ENCODE measurements around the gene GID4. TPM values are rescaled to one million over a fixed set of nuclear protein-coding genes. Genes with fewer than 3 reads are reported as not detected.

The GID4 gene
- total RNA-seq, 4 donors from 2014 or later: 9.8 to 20.2 (median 10.5) TPM

DNA sequence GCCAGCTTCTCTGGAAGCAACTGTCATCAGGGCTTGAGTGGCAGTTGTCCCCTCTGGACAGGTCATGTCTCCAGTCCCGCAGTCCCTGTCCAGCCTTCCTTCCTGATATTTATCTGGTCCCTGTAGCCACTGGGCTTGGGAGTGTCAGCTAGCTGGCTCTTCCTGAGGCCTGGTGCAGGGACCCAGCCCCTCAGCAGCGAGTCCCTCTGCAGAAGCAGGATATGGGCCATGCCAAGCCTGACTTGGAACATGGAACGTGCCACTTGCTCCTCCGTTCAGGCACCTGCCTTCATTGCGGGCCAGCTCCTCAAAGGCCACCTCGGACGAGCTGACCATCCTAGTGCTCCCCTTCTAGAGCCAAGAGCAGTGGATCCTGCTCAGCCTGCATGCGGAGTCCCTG lies 40.3 kb upstream of the GID4 start:
- no peak for DNase-seq (ENCODE audit: low spot score)
- ATAC-seq (ENCODE audit: low FRiP score): no peak
- TF ChIP-seq, protein P1, sequence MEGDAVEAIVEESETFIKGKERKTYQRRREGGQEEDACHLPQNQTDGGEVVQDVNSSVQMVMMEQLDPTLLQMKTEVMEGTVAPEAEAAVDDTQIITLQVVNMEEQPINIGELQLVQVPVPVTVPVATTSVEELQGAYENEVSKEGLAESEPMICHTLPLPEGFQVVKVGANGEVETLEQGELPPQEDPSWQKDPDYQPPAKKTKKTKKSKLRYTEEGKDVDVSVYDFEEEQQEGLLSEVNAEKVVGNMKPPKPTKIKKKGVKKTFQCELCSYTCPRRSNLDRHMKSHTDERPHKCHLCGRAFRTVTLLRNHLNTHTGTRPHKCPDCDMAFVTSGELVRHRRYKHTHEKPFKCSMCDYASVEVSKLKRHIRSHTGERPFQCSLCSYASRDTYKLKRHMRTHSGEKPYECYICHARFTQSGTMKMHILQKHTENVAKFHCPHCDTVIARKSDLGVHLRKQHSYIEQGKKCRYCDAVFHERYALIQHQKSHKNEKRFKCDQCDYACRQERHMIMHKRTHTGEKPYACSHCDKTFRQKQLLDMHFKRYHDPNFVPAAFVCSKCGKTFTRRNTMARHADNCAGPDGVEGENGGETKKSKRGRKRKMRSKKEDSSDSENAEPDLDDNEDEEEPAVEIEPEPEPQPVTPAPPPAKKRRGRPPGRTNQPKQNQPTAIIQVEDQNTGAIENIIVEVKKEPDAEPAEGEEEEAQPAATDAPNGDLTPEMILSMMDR (IDR thresholded peaks at IDR 0.05): no peak

DNA sequence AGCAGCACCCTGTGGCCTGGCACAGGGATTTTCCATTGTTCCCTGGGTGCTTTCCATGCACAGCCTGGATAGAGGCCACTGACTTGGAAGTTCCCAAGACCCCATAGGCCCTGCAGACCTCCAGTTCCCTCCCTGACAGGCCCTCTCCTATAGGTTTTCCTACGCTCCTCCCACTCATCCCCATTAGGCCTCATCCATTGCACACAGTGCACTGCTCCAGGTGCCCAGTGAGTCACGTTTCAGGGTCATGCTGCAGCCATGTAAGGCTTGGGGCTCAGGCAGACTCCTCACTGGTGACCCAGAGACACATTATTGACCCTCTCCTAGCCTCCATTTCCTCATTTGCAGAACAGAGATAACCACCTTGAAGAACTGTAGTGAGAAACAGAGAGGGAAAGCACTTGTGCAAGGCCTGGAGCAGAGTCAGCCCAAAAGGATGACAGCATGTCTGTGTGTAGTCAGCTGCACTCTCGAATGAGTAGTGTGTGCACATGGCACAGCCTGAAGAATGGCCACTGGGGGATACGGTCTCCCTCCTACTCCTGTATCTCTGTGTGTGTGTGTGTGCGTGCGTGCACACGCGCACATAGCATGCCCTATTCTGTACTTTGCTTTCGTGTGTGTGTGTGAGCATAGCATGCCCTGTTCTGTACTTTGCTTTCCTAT lies 39.7 kb upstream of the GID4 start:
- ATAC-seq (ENCODE audit: low FRiP score) (no peak), DNase-seq (ENCODE audit: low spot score) (no peak)
- TF ChIP-seq, protein P1 (IDR thresholded peaks at IDR 0.05): no peak

DNA sequence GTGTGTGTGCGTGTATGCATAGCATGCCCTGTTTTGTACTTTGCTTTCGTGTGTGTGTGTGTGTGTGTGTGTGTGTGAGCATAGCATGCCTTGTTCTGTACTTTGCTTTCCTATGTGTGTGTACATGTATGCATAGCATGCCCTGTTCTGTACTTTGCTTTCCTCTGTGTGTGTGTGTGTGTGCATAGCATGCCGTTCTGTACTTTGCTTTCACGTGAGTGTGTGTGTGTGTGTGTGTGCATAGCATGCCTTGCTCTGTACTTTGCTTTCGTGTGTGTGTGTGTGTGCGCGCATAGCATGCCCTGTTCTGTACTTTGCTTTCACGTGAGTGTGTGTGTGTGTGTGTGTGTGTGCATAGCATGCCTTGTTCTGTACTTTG lies 39.2 kb upstream of the GID4 start:
- TF ChIP-seq, protein P1 (IDR thresholded peaks at IDR 0.05): no peak
- no peak for ATAC-seq (ENCODE audit: low FRiP score)

DNA sequence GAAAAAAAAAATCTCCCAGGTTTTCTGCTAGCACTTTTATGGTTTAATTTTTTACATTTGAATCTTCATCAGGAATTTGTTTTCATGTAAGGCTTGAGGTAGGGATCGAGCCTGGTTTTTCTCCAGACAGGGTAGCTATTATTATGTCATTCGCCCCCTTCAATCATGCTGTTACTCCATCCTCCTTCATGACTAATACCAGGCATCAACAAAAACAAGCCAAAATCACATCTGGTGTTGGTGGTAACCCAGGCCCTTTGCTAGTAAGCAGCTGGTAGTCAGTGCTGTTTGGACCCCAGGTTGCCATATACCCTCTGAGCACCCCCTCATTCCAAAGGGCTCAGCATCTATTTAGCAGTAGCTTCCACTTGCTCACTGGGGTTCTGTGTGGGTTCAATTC lies 37.0 kb upstream of the GID4 start:
- TF ChIP-seq, protein P1 (IDR thresholded peaks at IDR 0.05): no peak
- no peak for ATAC-seq (ENCODE audit: low FRiP score)

More for the DNA sequence above, 39.2 kb upstream of the GID4 start:
- DNase-seq (ENCODE audit: low spot score): no peak

DNA sequence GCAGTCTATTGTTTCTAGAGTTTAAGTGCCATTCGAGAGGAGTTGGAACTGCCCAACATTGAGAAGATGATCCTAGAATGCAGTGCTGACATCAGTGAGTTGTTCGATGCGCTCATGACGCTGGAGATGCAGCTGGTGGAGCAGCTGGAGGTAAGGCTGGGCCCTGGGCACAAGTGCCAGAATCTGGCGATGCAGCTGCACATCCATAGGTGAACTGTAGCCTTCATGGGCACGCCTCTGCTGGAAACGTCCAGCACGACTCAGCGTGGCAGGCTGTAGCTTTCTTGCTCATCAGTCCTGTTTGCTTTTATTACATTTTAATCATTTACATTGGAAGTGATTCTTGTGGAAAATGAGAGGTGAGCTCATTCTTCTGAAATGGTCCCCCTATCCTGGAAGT lies 34.9 kb upstream of the GID4 start:
- DNase-seq (ENCODE audit: low spot score) (no peak), ATAC-seq (ENCODE audit: low FRiP score) (no peak)
- TF ChIP-seq, protein P1 (IDR thresholded peaks at IDR 0.05): no peak

More for the DNA sequence above, 37.0 kb upstream of the GID4 start:
- DNase-seq (ENCODE audit: low spot score): no peak

DNA sequence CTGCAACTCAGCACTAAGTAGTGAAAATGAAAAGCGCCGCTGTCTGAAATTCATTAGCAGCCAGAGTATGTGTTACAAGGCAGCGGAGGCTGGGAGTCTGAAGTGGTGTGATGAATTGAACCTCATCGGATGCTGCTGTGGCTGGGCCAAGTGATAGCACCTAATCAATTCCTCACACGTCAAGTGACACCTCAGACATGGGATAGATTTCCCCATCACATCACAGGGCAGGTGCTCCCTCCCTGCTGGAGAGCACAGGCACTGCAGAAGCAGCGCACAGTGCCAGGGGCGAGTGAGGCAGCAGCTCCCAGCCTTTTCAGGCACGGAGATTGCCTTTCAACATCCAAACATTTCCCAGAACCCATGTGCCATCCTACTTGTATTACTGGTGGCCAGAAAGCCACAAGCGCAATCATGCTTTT lies 34.3 kb upstream of the GID4 start:
- no peak for ATAC-seq (ENCODE audit: low FRiP score)
- TF ChIP-seq, protein P1 (IDR thresholded peaks at IDR 0.05): no peak
- DNase-seq (ENCODE audit: low spot score): no peak

DNA sequence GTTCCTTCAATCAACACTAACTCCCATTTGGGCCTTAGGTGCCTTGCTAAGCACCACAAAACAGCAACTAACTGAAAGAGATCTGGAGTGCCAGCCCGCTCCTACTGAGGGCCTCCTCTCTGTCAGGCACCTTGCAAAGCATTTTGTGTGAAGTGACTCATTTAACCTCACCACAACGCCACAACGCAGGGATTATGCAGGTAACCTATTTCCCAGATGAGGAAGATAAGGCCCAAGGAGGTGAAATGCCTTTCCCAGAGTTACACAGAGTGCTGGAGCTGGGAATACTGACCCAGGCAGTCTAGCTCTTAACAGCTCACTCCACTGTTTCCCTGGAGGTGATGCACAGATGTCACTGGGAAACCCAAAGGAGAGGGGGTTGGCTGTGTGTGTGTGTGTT lies 33.7 kb upstream of the GID4 start:
- no peak for ATAC-seq (ENCODE audit: low FRiP score)

More for the DNA sequence above, 33.7 kb upstream of the GID4 start:
- TF ChIP-seq, protein P1 (IDR thresholded peaks at IDR 0.05): no peak
- DNase-seq (ENCODE audit: low spot score): no peak

Measured in omental fat pad (tissue), 4 donors.